H9 (cell line): ENCODE results near the gene NOS1AP. TPM values are rescaled to one million over a fixed set of nuclear protein-coding genes. Genes with fewer than 3 reads are reported as not detected.

Experiments used
- DNase-seq: peaks from one replicate; pipeline ENCODE4 v3.0.0-alpha.2; 2017
- H2AFZ ChIP-seq: one replicate; pipeline ENCODE4 v1.6.1; 2013; ENCODE audit warnings: mild to moderate bottlenecking, low read length, control low read depth, moderate library complexity
- H2AK5ac ChIP-seq: 2 replicates; pipeline ENCODE4 v1.6.1; 2013; ENCODE audit warnings: low read length, control low read depth, mixed read lengths; ENCODE audit not compliant: insufficient read length
- H2BK120ac ChIP-seq: one replicate; pipeline ENCODE4 v1.6.1; 2013; ENCODE audit warnings: low read depth, mild to moderate bottlenecking, low read length, control low read depth, inconsistent platforms; ENCODE audit not compliant: poor library complexity, severe bottlenecking
- H2BK12ac ChIP-seq: 2 replicates; pipeline ENCODE4 v1.6.1; 2013; ENCODE audit warnings: low read length, control low read depth, mixed read lengths, low read depth; ENCODE audit not compliant: insufficient read length
- H2BK15ac ChIP-seq: 2 replicates; pipeline ENCODE4 v1.6.1; 2013; ENCODE audit warnings: low read depth, low read length, control low read depth
- H2BK20ac ChIP-seq: one replicate; pipeline ENCODE4 v1.6.1; 2013; ENCODE audit warnings: low read depth, mild to moderate bottlenecking, low read length, control low read depth, inconsistent platforms; ENCODE audit not compliant: poor library complexity, severe bottlenecking
- H2BK5ac ChIP-seq: 2 replicates; pipeline ENCODE4 v1.6.1; 2013; ENCODE audit warnings: low read length, control low read depth, mixed read lengths; ENCODE audit not compliant: insufficient read length
- H3K14ac ChIP-seq: 2 replicates; pipeline ENCODE4 v1.6.1; 2013; ENCODE audit warnings: low read length, control low read depth; ENCODE audit not compliant: insufficient read depth
- H3K18ac ChIP-seq: 2 replicates; pipeline ENCODE4 v1.6.1; 2013; ENCODE audit warnings: low read depth, mild to moderate bottlenecking, mixed read lengths, low read length, control low read depth; ENCODE audit not compliant: insufficient read length
- H3K23ac ChIP-seq: 2 replicates; pipeline ENCODE4 v1.6.1; 2013; ENCODE audit warnings: low read length, control low read depth, mixed read lengths, low read depth; ENCODE audit not compliant: insufficient read length
- H3K23me2 ChIP-seq: 2 replicates; pipeline ENCODE4 v1.6.1; 2013; ENCODE audit warnings: low read depth, mild to moderate bottlenecking, mixed read lengths, low read length, control low read depth; ENCODE audit not compliant: insufficient read length, poor library complexity, severe bottlenecking
- H3K27ac ChIP-seq: 2 replicates; pipeline ENCODE4 v1.5.1; 2013; ENCODE audit warnings: low read length, control low read depth, mixed read lengths, low read depth; ENCODE audit not compliant: insufficient read length
- H3K27me3 ChIP-seq: 2 replicates; pipeline ENCODE4 v1.6.1; 2013; ENCODE audit warnings: low read length, control low read depth, inconsistent platforms; ENCODE audit not compliant: insufficient read depth
- H3K4ac ChIP-seq: 2 replicates; pipeline ENCODE4 v1.6.1; 2013; ENCODE audit warnings: low read depth, mild to moderate bottlenecking, control low read depth, inconsistent platforms, low read length, moderate library complexity
- H3K4me1 ChIP-seq: 2 replicates; pipeline ENCODE4 v1.6.1; 2013; ENCODE audit warnings: low read length, control low read depth, inconsistent platforms; ENCODE audit not compliant: insufficient read depth
- H3K4me2 ChIP-seq: 2 replicates; pipeline ENCODE4 v1.6.1; 2013; ENCODE audit warnings: low read length, control low read depth, mixed read lengths; ENCODE audit not compliant: insufficient read length, insufficient read depth
- H3K56ac ChIP-seq: 2 replicates; pipeline ENCODE4 v1.6.1; 2013; ENCODE audit warnings: low read depth, mild to moderate bottlenecking, mixed read lengths, low read length, control low read depth; ENCODE audit not compliant: insufficient read length
- H3K79me1 ChIP-seq: 2 replicates; pipeline ENCODE4 v1.6.1; 2013; ENCODE audit warnings: low read depth, mild to moderate bottlenecking, moderate library complexity, low read length, control low read depth, inconsistent platforms; ENCODE audit not compliant: insufficient read depth, poor library complexity, severe bottlenecking
- H3K79me2 ChIP-seq: 2 replicates; pipeline ENCODE4 v1.6.1; 2013; ENCODE audit warnings: low read length, control low read depth, inconsistent platforms; ENCODE audit not compliant: insufficient read depth
- H3K9ac ChIP-seq: 2 replicates; pipeline ENCODE4 v1.6.1; 2013; ENCODE audit warnings: low read length, control low read depth, mixed read lengths; ENCODE audit not compliant: insufficient read length; ENCODE audit errors: extremely low read depth
- H3K9me3 ChIP-seq: one replicate; pipeline ENCODE4 v1.6.1; 2013; ENCODE audit warnings: low read depth, low read length, inconsistent platforms; ENCODE audit not compliant: control insufficient read depth
- H3T11ph ChIP-seq: one replicate; pipeline ENCODE4 v1.6.1; 2013; ENCODE audit warnings: mild to moderate bottlenecking, low read length, control low read depth, inconsistent platforms
- H4K20me1 ChIP-seq: one replicate; pipeline ENCODE4 v1.6.1; 2013; ENCODE audit not compliant: control insufficient read depth, insufficient read length, insufficient read depth
- H4K5ac ChIP-seq: 2 replicates; pipeline ENCODE4 v1.6.1; 2013; ENCODE audit warnings: low read depth, mild to moderate bottlenecking, mixed read lengths, low read length, control low read depth; ENCODE audit not compliant: insufficient read length
- H4K8ac ChIP-seq: replicated peaks from 2 replicates; pipeline ENCODE4 v1.6.1; 2013; ENCODE audit warnings: low read length, control low read depth, mixed read lengths, low read depth; ENCODE audit not compliant: insufficient read length
- H4K91ac ChIP-seq: 2 replicates; pipeline ENCODE4 v1.6.1; 2013; ENCODE audit warnings: low read depth, mild to moderate bottlenecking, moderate library complexity, mixed read lengths, low read length, control low read depth; ENCODE audit not compliant: insufficient read length
- H3K27ac Mint-ChIP-seq, 3 experiments: 2 replicates in 2 of 3; 3 replicates in 1 of 3; pipeline ENCODE4 v1.8.0; 2020 to 2021; ENCODE audit warnings: mixed read lengths in 3 of 3, mild to moderate bottlenecking in 1 of 3, moderate library complexity in 1 of 3
- H3K27me3 Mint-ChIP-seq: 2 replicates; pipeline ENCODE4 v1.8.0; 2021; ENCODE audit warnings: low read depth, mild to moderate bottlenecking, moderate library complexity, mixed read lengths
- H3K36me3 Mint-ChIP-seq, 3 experiments: 2 replicates in 2 of 3; 3 replicates in 1 of 3; pipeline ENCODE4 v1.8.0; 2020 to 2021; ENCODE audit warnings: low read depth in 3 of 3, mixed read lengths in 3 of 3; ENCODE audit not compliant: insufficient read depth in 1 of 3
- H3K4me1 Mint-ChIP-seq, 2 experiments: 2 replicates each; pipeline ENCODE4 v1.8.0; 2020; ENCODE audit warnings: mixed read lengths in 2 of 2
- H3K4me3 Mint-ChIP-seq, 2 experiments: 2 replicates in 1 of 2; 3 replicates in 1 of 2; pipeline ENCODE4 v1.8.0; 2020 to 2021; ENCODE audit warnings: mild to moderate bottlenecking in 2 of 2, mixed read lengths in 2 of 2, moderate library complexity in 1 of 2
- H3K9me3 Mint-ChIP-seq, 2 experiments: 2 replicates in 1 of 2; 3 replicates in 1 of 2; pipeline ENCODE4 v1.8.0; 2020; ENCODE audit warnings: mild to moderate bottlenecking in 2 of 2, mixed read lengths in 2 of 2, moderate library complexity in 1 of 2
- CTCF ChIP-seq: fragments of 200-600 bp; sonication (generic); conservative IDR thresholded peaks from 3 replicates; pipeline ENCODE4 v1.8.0; 2021; ENCODE audit warnings: antibody characterized with exemption, mild to moderate bottlenecking
- total RNA-seq: library from RNA; stranded (reverse); gene quantifications from 2 replicates; pipeline ENCODE4 v1.2.1, GENCODE V29; 2021

NOS1AP gene
- total RNA-seq, 1 experiment from 2014 or later = 8.4 TPM

DNA sequence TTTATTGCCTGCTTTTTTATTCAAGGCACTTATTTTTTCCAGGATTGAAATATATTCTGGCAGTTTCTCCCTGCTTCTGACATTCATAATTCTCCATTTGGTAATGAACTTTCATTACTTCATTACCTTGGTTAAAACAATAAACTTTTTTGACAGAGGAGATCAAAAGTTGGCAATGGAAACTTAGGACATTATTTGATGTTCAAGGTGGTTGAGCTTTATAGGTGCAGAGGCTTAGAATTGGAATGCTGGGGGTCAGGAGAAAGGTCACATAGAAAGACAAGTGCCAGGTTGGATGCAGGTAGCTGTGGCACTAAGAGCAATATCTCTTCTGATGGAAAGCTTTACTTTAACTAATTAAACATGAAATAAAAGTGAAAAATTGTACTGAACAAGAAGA lies 154.8 kb downstream of the NOS1AP start:
- Histone ChIP-seq H3K14ac (no peak overlapping the region), H2BK20ac (no peak overlapping the region), H3K27me3 (no peaks in the 10 kb centered on the region), H4K91ac (no peak overlapping the region), H3K56ac (no peak overlapping the region), H2BK12ac (no peak overlapping the region), H3K79me2 (no peaks in the 10 kb centered on the region; the same call in 1 of the 2 replicates), H3K9ac (no peak overlapping the region), H3K27ac (no peak overlapping the region), H2BK15ac (no peak overlapping the region), H2BK120ac (no peak overlapping the region), H2AK5ac (no peak overlapping the region), H2BK5ac (no peak overlapping the region), H3K4me2 (no peak overlapping the region), H3T11ph (no peak overlapping the region), H3K9me3 (no peaks in the 10 kb centered on the region), H4K8ac (no peak overlapping the region), H2AFZ (no peak overlapping the region), H3K23me2 (no peaks in the 10 kb centered on the region), H4K5ac (no peak overlapping the region), H3K18ac (no peak overlapping the region), H3K4ac (no peak overlapping the region), H3K23ac (no peak overlapping the region), H3K79me1 (no peaks in the 10 kb centered on the region), H3K4me1 (peaks cover 15% of the 10 kb centered on the region), H4K20me1 (no peaks in the 10 kb centered on the region)
- TF ChIP-seq CTCF = no peak
- peaks cover 65 to 67% of the 10 kb centered on the region in 2 experiments for H3K4me1 Mint-ChIP-seq
- peak overlapping the region in 1 of 3 experiments; percentile 26; a peak in 2 of 7 replicates for H3K27ac Mint-ChIP-seq
- no peak overlapping the region for H3K4me3 Mint-ChIP-seq
- no peaks in the 10 kb centered on the region for H3K9me3 Mint-ChIP-seq
- DNase-seq = no peak
- H3K27me3 Mint-ChIP-seq = peaks cover 1% of the 10 kb centered on the region; the same call in 1 of the 2 replicates
- no peaks in the 10 kb centered on the region for H3K36me3 Mint-ChIP-seq
